Transverse colon (tissue), 4 donors: ENCODE measurements around the gene PALLD. TPM values are rescaled to one million over a fixed set of nuclear protein-coding genes. Genes with fewer than 3 reads are reported as not detected.

Source experiments
- DNase-seq: peaks from one replicate; pipeline ENCODE4 v3.0.0-alpha.2; 2019
- H3K27ac ChIP-seq, 4 donors: fragments of 200-600 bp; sonication (generic); 2 replicates each; pipeline ENCODE4 v1.5.1; 2016 to 2018; ENCODE audit warnings: inconsistent platforms in 4 of 4
- H3K27me3 ChIP-seq: fragments of 200-600 bp; sonication (generic); 2 replicates; pipeline ENCODE4 v1.5.1; 2017; ENCODE audit warnings: inconsistent platforms
- H3K36me3 ChIP-seq, 4 donors: fragments of 200-600 bp; sonication (generic); 2 replicates each; pipeline ENCODE4 v1.5.1; 2017 to 2019; ENCODE audit warnings: inconsistent platforms in 4 of 4
- H3K4me1 ChIP-seq, 4 donors: fragments of 200-600 bp; sonication (generic); 2 replicates each; pipeline ENCODE4 v1.5.1; 2017 to 2020; ENCODE audit warnings: inconsistent platforms in 4 of 4
- H3K4me3 ChIP-seq, 4 donors: fragments of 200-600 bp; sonication (generic); 1 replicate in 1 of 4; 2 replicates in 3 of 4; pipeline versions ENCODE4 v1.5.1 to v1.6.1; 2017 to 2019; ENCODE audit warnings: inconsistent platforms in 4 of 4
- H3K9me3 ChIP-seq, 2 donors: fragments of 200-600 bp; sonication (generic); 2 replicates each; pipeline ENCODE4 v1.5.1; 2017 to 2019; ENCODE audit warnings: inconsistent platforms in 2 of 2
- EP300 ChIP-seq: sonication (generic); formaldehyde crosslinking; IDR thresholded peaks from one replicate; pipeline ENCODE4 v1.6.1; 2017; ENCODE audit warnings: antibody characterized with exemption, low read depth
- POLR2A ChIP-seq: fragments of 450-650 bp; IDR thresholded peaks from one replicate; pipeline ENCODE4 v1.6.1; 2016; ENCODE audit warnings: antibody characterized with exemption, mild to moderate bottlenecking, moderate library complexity
- POLR2AphosphoS5 ChIP-seq, 3 donors: sonication (generic); formaldehyde crosslinking; IDR thresholded peaks; one replicate each; pipeline ENCODE4 v1.6.1; 2016; ENCODE audit warnings: antibody characterized with exemption in 3 of 3
- WGBS, 2 donors: methylation state at CpG; one replicate each; pipeline ENCODE4 v1.1.5; 2018; ENCODE audit warnings: low coverage in 1 of 2; 5-methylcytosine and 5-hydroxymethylcytosine counted together
- in situ Hi-C, 4 donors: fragments of 200-750 bp; cut with MboI; loops; one replicate each; pipeline versions ENCODE4 v1.15.0 to v1.15.1; 2017; ENCODE audit warnings: low sequenced_read_pairs in 3 of 4, low pct_ligation_motif_present in 1 of 4, low pct_unique_long_range_greater_than_20kb in 1 of 4
- intact Hi-C: fragments of 100-400 bp; cut with DNase I; formaldehyde crosslinking; loops from one replicate; pipeline ENCODE4 v1.15.1; 2023; ENCODE audit warnings: low total_unique reads
- total RNA-seq, 4 donors: library from RNA; depleted of rRNA; stranded (reverse); fragments of >200 nt; gene quantifications; one replicate each; pipeline ENCODE4 v1.1.0, GENCODE V29; 2016
- TF ChIP-seq, protein P1 (sequence below), 5 experiments: fragments of 200-600 bp in 3 of 5; fragments of 450-650 bp in 2 of 5; sonication (generic) in 3 of 5; IDR thresholded peaks; 1 replicate in 2 of 5; 2 replicates in 3 of 5; pipeline ENCODE4 v1.5.1; 2016 to 2017; ENCODE audit warnings: antibody characterized with exemption in 5 of 5, inconsistent platforms in 3 of 5, mild to moderate bottlenecking in 2 of 5, moderate library complexity in 1 of 5

Gene PALLD
- total RNA-seq, 4 donors from 2014 or later, result 230 to 309 (median 278) TPM

DNA sequence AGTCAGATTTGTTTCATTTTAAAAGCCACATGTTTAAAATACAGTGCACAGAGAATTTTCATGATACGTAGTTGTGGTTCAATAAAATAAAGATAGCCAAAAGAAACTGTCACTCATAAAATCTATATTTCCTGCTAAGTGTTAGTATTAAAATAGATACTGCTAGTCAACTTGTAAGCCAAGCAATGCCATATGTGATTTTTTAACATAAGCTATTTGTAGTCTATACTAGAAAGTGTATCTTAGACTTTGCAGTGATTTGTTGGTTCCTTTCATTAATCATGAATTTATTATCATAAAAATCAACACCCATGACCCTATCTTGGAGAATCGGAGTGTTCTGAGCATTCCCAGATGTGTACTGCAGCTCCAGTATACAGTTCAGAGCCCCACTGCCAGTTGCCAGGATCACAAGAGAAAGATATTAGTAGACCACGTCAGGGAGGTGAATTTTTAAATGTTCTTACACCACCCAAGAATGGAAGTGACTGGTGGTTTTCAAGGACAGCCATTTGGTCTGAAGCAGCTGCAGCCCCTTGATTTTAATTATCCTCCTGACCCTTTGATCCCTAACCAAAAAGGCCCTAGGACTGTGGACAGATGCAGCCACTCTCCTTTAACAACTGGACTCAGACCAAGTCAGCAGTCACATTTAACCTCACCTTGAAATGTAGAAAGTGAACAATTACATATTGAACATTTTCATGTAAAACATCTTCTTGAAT is 163.1 kb downstream of the PALLD start:
- Histone ChIP-seq H3K4me3 (no peak overlapping the region), H3K27me3 (no peaks in the 10 kb centered on the region), H3K4me1 (peaks cover 5 to 59% (median 37%) of the 10 kb centered on the region in 4 donors), H3K27ac (no peak overlapping the region), H3K9me3 (no peaks in the 10 kb centered on the region), H3K36me3 (no peaks in the 10 kb centered on the region)
- no peak for DNase-seq
- TF ChIP-seq EP300 (no peak), POLR2AphosphoS5 (IDR thresholded peaks at IDR 0.05) (no peak), POLR2A (no peak)
- TF ChIP-seq, protein P1, sequence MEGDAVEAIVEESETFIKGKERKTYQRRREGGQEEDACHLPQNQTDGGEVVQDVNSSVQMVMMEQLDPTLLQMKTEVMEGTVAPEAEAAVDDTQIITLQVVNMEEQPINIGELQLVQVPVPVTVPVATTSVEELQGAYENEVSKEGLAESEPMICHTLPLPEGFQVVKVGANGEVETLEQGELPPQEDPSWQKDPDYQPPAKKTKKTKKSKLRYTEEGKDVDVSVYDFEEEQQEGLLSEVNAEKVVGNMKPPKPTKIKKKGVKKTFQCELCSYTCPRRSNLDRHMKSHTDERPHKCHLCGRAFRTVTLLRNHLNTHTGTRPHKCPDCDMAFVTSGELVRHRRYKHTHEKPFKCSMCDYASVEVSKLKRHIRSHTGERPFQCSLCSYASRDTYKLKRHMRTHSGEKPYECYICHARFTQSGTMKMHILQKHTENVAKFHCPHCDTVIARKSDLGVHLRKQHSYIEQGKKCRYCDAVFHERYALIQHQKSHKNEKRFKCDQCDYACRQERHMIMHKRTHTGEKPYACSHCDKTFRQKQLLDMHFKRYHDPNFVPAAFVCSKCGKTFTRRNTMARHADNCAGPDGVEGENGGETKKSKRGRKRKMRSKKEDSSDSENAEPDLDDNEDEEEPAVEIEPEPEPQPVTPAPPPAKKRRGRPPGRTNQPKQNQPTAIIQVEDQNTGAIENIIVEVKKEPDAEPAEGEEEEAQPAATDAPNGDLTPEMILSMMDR (IDR thresholded peaks at IDR 0.05), result no peak
- intact Hi-C loops, result no loop called here
- WGBS, 2 donors, result 38 to 61% methylated on average over 1 to 3 of the region's 3 CpGs
- in situ Hi-C loops, result no loop called here

DNA sequence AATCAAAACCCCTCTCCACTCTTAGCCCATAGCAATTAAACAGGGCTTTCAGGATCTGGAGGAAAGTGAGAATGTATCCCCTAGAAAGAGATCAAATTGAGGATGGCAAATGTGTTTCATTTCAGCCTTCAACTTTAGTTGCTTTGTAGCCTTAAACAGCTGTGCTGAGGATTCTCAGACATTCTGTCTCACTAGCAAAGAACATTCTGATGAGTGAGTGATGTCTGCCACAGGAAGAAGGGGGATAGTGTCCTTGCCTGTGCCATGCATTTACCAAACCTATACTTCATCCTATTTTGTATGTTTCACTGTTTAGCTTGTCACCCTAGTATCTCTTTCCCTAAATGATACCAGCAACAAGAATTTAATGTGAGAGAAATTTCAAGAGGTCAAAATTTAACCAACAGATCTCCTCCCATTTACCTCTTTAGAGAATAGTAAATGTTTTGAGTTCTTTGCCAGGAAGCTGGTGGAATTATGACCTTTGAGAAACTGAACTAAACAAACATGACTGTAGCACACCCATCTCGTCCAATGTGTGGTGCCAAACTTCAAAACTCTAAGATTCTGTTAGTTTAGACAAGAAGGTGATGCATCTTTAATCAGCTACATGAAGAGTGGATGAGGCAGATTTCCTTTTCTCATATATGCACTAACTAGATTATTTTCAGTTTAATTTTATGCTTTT is 165.6 kb downstream of the PALLD start:
- Histone ChIP-seq H3K9me3 (no peaks in the 10 kb centered on the region), H3K4me3 (no peak overlapping the region), H3K27me3 (no peaks in the 10 kb centered on the region), H3K36me3 (no peaks in the 10 kb centered on the region), H3K4me1 (peaks cover 5 to 53% (median 30%) of the 10 kb centered on the region in 4 donors), H3K27ac (peak overlapping the region; percentile 11 to 63 (median 58))
- DNase-seq, result no peak
- 13 to 24% methylated on average over 1 of the region's 1 CpG for WGBS, 2 donors
- intact Hi-C loops (no loop called here), in situ Hi-C loops (no loop called here)
- TF ChIP-seq EP300, result no peak
- no peak for TF ChIP-seq POLR2AphosphoS5 (IDR thresholded peaks at IDR 0.05)
- TF ChIP-seq POLR2A, result no peak
- TF ChIP-seq, protein P1 (IDR thresholded peaks at IDR 0.05), result no peak

DNA sequence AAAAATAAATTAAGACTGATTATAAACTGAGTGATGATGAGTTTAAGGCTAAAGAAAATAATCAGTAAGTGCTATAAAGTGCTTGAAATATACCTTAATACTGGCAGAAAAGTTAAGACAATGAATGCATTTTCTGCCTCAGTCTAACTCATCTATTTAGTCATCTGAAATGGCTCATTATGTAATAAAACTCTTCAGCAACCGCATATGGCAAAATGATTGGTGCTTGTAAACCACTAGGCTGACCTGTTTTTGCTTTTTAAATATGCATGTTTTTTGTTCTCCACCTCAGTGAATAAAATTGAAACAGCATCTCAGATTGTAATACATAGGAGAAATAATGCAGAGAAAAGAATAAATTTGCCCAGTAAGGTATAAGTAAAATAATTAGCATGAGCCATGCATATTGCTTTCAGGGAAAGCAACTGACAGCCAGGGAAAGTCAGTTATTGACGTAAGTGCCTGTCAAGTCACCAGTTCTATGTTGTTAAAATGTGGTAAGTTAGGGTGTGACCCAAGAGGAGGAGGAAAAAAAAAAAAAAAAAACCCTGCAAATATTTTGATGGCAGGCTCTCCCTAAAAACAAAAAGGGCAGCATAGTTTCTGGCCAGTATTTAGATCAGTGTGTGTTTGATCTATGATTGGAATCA is 167.5 kb downstream of the PALLD start:
- in situ Hi-C loops, result no loop called here
- WGBS, 2 donors, result 43 to 50% methylated on average over 2 of the region's 2 CpGs
- Histone ChIP-seq H3K36me3 (no peaks in the 10 kb centered on the region), H3K27ac (peak overlapping the region; percentile 27 to 60 (median 47)), H3K9me3 (no peaks in the 10 kb centered on the region), H3K4me3 (no peak overlapping the region), H3K27me3 (no peaks in the 10 kb centered on the region), H3K4me1 (peaks cover 5 to 49% (median 24%) of the 10 kb centered on the region in 4 donors)
- TF ChIP-seq EP300, result no peak
- TF ChIP-seq POLR2AphosphoS5 (IDR thresholded peaks at IDR 0.05), result no peak
- TF ChIP-seq, protein P1 (IDR thresholded peaks at IDR 0.05), result peak in 1 of 5 experiments; percentile 22
- no peak for TF ChIP-seq POLR2A
- DNase-seq, result no peak
- intact Hi-C loops, result no loop called here

DNA sequence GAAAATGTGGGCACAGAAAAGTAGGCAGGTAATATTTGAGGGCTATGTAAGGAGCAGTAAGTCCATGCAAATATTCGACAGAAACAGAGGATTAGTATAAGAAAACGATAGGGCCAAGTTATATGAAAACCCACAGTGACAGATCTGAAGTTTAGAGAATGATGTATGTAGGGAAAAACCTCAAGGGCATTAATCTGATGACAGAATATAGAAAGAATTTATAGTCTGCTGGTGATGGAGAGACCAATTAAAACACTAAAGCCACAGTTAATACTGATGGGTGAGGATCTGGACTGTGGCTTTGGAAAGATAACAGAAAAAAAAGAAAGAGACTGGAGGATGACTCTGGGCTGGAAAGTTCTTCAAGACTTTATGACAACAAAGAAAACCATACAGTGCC is 169.7 kb downstream of the PALLD start:
- intact Hi-C loops (no loop called here), in situ Hi-C loops (no loop called here)
- peaks cover 5 to 44% (median 19%) of the 10 kb centered on the region in 4 donors for H3K4me1 ChIP-seq

More for the DNA sequence above, 169.7 kb downstream of the PALLD start:
- WGBS, 2 donors, result 50 to 69% methylated on average over 2 of the region's 2 CpGs
- H3K4me3 ChIP-seq, result no peak overlapping the region
- no peak for DNase-seq
- no peak overlapping the region for H3K27ac ChIP-seq
- no peaks in the 10 kb centered on the region for H3K36me3 ChIP-seq
- no peak for TF ChIP-seq POLR2AphosphoS5 (IDR thresholded peaks at IDR 0.05)
- TF ChIP-seq, protein P1 (IDR thresholded peaks at IDR 0.05), result no peak
- no peak for TF ChIP-seq POLR2A
- no peak for TF ChIP-seq EP300
- no peaks in the 10 kb centered on the region for H3K9me3 ChIP-seq
- no peaks in the 10 kb centered on the region for H3K27me3 ChIP-seq
